ENCODE results near the gene DCLK1. TPM values are rescaled to one million over a fixed set of nuclear protein-coding genes. Genes with fewer than 3 reads are reported as not detected.
"Not testable (repeated sequence)": the region's sequence is repeated elsewhere in the genome, so short reads cannot be mapped to it uniquely, and the experiment has no call there.

The DCLK1 gene
- total RNA-seq, 6 experiments from 2014 or later = 0.07 to 0.12 (median 0.10) TPM; not detected in 2

DNA sequence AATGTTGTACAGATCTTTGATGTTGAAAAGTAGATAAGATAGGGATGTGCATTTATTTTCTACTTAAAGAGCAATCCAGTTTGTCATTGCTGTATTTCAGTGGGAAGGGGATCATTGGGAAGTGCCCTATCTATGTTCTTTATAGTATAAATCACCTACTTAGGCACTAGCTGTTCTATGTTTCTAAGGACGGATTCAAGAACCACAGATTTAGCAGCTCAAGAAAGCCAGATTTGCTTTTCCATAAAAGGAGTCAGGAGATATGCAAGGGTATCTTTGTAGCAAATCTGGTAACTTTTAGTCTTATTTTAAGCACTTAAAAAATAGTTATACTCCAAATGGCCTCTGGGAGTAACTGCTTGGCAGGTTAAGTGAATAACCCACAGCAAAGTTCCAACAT, 23.7 kb downstream of the DCLK1 start:
- TF ChIP-seq, protein P1, sequence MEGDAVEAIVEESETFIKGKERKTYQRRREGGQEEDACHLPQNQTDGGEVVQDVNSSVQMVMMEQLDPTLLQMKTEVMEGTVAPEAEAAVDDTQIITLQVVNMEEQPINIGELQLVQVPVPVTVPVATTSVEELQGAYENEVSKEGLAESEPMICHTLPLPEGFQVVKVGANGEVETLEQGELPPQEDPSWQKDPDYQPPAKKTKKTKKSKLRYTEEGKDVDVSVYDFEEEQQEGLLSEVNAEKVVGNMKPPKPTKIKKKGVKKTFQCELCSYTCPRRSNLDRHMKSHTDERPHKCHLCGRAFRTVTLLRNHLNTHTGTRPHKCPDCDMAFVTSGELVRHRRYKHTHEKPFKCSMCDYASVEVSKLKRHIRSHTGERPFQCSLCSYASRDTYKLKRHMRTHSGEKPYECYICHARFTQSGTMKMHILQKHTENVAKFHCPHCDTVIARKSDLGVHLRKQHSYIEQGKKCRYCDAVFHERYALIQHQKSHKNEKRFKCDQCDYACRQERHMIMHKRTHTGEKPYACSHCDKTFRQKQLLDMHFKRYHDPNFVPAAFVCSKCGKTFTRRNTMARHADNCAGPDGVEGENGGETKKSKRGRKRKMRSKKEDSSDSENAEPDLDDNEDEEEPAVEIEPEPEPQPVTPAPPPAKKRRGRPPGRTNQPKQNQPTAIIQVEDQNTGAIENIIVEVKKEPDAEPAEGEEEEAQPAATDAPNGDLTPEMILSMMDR (IDR thresholded peaks at IDR 0.05) = no peak
- no peak for TF ChIP-seq POLR2A (IDR thresholded peaks at IDR 0.05)
- Histone ChIP-seq H3K36me3 (no peaks in the 10 kb centered on the region), H3K27me3 (no peaks in the 10 kb centered on the region), H3K4me1 (no peaks in the 10 kb centered on the region), H3K4me3 (no peak overlapping the region), H3K27ac (no peak overlapping the region), H3K9me3 (no peaks in the 10 kb centered on the region)
- DNase-seq (no peak), ATAC-seq (no peak)
- WGBS (ENCODE audit: insufficient coverage, low coverage, low lambda C conversion rate, missing lambda C conversion rate) = 50% methylated on average over 1 of the region's 1 CpG
- intact Hi-C loops (cut with DNase I) = no loop called here

DNA sequence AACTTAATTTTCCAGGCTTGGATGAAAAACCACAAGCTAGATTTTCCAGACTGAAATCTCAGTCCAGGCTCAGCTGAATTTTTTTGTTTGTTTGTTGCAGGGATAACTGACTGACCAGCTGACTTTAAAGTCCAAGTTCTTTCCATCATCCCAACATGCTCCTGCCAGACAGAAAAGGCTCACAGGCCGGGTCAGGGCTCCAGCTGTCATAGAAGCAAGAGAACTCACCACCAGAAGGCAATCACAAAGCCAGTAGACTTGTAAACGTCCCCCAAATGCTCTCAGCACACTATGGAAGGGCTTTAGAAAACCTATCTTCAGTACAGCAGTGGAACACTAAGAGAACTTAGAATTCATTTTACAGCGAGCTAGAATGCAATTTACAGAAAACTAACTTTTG, 25.5 kb downstream of the DCLK1 start:
- DNase-seq (no peak), ATAC-seq (no peak)
- H3K36me3 ChIP-seq = no peaks in the 10 kb centered on the region
- H3K4me1 ChIP-seq = no peaks in the 10 kb centered on the region
- 37% methylated on average over 3 of the region's 3 CpGs for WGBS (ENCODE audit: insufficient coverage, low coverage, low lambda C conversion rate, missing lambda C conversion rate)
- TF ChIP-seq POLR2A (IDR thresholded peaks at IDR 0.05) = no peak
- TF ChIP-seq, protein P1 (IDR thresholded peaks at IDR 0.05) = no peak
- H3K27ac ChIP-seq = no peak overlapping the region
- no peaks in the 10 kb centered on the region for H3K27me3 ChIP-seq
- H3K9me3 ChIP-seq = no peaks in the 10 kb centered on the region
- intact Hi-C loops (cut with DNase I) = no loop called here
- H3K4me3 ChIP-seq = no peak overlapping the region

DNA sequence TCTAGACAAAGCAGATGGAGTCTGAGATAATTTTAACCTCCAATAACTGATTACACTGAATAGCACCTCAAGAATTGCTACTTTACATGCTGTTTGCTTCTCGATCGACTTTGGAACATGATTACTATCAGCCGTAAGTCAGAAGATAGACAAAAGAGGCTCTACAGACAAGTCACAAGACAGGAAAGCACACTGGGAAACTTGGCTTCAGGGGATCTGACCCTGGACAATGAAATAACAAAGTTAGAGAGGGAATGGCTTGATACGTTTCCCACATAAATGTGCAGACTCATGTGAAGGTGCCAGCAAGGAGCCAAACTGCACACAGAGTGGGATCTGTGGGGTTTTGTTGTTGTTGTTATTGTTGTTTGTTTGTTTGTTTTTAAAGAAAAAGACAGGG, 28.5 kb downstream of the DCLK1 start:
- H3K9me3 ChIP-seq = no peaks in the 10 kb centered on the region
- intact Hi-C loops (cut with DNase I) = no loop called here
- TF ChIP-seq, protein P1 (IDR thresholded peaks at IDR 0.05) = no peak
- no peak for TF ChIP-seq POLR2A (IDR thresholded peaks at IDR 0.05)
- 53% methylated on average over 4 of the region's 4 CpGs for WGBS (ENCODE audit: insufficient coverage, low coverage, low lambda C conversion rate, missing lambda C conversion rate)
- H3K27ac ChIP-seq = no peak overlapping the region
- no peaks in the 10 kb centered on the region for H3K4me1 ChIP-seq
- no peaks in the 10 kb centered on the region for H3K36me3 ChIP-seq
- no peaks in the 10 kb centered on the region for H3K27me3 ChIP-seq
- no peak for ATAC-seq
- no peak overlapping the region for H3K4me3 ChIP-seq
- DNase-seq = no peak

DNA sequence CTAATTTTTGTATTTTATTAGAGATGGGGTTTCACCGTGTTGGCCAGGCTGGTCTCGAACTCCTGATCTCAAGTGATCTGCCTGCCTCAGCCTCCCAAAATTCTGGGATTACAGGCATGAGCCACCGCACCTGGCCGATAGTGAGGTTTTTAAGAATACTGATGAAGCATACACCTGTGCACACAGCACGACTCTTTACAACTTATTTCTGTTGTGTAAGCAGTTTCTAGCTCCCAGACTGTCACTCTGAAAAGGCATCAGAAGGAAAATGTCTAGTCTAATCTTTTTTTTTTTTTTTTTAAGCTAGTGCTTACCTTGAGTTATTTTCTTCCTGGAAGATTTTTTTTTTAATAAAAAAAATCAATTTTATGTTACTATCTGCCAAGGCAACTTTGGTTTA, 29.3 kb downstream of the DCLK1 start:
- H3K4me3 ChIP-seq; intact Hi-C loops (cut with DNase I); DNase-seq; H3K27me3 ChIP-seq; ATAC-seq; H3K9me3 ChIP-seq; H3K4me1 ChIP-seq; H3K27ac ChIP-seq; H3K36me3 ChIP-seq: not testable (repeated sequence)
- 36% methylated on average over 2 of the region's 5 CpGs for WGBS (ENCODE audit: insufficient coverage, low coverage, low lambda C conversion rate, missing lambda C conversion rate)

DNA sequence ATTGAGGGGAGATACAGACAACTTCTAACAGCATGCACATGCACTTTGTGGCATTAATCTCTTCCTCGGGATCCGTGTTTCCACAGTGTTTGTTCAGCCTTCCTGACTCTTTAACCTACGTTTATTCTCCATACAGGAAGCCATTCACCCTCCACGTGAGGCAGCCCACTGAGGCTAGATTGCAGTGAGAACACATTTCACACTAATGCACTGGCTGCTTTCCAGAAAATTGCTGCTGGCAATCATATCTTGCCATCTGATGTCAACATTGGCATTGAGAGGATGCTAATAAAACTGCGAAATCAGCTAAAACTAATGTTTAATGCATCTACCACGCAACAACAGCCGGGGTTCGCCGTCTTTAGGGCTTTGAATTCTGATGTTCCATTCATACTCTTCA, 30.0 kb downstream of the DCLK1 start:
- no peaks in the 10 kb centered on the region for H3K9me3 ChIP-seq
- ATAC-seq = no peak
- H3K4me3 ChIP-seq = no peak overlapping the region
- no peak overlapping the region for H3K27ac ChIP-seq
- H3K4me1 ChIP-seq = no peaks in the 10 kb centered on the region
- H3K27me3 ChIP-seq = no peaks in the 10 kb centered on the region
- WGBS (ENCODE audit: insufficient coverage, low coverage, low lambda C conversion rate, missing lambda C conversion rate) = 48% methylated on average over 9 of the region's 9 CpGs
- DNase-seq = no peak
- TF ChIP-seq POLR2A (IDR thresholded peaks at IDR 0.05) = no peak
- TF ChIP-seq, protein P1 (IDR thresholded peaks at IDR 0.05) = no peak
- no peaks in the 10 kb centered on the region for H3K36me3 ChIP-seq
- intact Hi-C loops (cut with DNase I) = no loop called here

Data from right lobe of liver (tissue), 6 donors.